ENCODE measurements around the gene SCUBE3.
A peak's percentile ranks its signal among the peaks of the same experiment; 100 is the strongest.

SCUBE3 gene

DNA sequence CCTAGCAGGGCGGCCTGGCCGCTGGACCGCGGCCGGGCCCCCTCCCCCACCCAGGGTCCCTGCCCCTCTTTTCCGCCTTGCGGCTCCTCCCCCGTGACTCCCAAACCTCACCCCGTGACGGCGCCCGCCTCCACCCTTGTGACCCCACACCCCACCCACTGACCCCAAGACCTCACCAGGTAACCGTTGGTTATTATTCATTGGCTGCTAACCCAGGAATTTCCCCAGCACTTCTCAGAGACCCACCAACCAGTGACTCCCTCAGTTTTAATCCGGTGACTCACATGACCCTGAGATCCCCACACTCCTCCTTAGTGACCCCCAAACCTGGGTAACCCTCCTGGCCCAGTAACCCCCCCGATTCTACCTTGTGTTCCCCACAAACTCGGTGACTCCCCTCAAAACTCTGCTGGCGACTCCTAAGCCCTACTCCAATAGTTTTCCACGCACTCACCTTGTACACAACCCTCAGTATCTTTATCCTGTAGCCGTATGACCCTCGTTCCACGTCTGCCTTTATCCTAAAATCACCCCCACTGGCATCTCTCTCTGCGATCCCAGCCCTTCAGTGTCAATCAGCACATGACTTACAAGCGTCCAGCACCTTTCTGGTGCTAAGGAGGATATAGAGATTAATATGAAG, 46.3 kb downstream of the SCUBE3 start:
- no peak for TF ChIP-seq POLR2AphosphoS5 (IDR thresholded peaks at IDR 0.05; ENCODE audit: low read depth)
- TF ChIP-seq GABPA (IDR thresholded peaks at IDR 0.05; ENCODE audit: low read depth) = no peak
- TF ChIP-seq, protein P1, sequence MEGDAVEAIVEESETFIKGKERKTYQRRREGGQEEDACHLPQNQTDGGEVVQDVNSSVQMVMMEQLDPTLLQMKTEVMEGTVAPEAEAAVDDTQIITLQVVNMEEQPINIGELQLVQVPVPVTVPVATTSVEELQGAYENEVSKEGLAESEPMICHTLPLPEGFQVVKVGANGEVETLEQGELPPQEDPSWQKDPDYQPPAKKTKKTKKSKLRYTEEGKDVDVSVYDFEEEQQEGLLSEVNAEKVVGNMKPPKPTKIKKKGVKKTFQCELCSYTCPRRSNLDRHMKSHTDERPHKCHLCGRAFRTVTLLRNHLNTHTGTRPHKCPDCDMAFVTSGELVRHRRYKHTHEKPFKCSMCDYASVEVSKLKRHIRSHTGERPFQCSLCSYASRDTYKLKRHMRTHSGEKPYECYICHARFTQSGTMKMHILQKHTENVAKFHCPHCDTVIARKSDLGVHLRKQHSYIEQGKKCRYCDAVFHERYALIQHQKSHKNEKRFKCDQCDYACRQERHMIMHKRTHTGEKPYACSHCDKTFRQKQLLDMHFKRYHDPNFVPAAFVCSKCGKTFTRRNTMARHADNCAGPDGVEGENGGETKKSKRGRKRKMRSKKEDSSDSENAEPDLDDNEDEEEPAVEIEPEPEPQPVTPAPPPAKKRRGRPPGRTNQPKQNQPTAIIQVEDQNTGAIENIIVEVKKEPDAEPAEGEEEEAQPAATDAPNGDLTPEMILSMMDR (IDR thresholded peaks at IDR 0.05; ENCODE audit: insufficient read depth, low read length) = no peak
- TF ChIP-seq, protein P2, sequence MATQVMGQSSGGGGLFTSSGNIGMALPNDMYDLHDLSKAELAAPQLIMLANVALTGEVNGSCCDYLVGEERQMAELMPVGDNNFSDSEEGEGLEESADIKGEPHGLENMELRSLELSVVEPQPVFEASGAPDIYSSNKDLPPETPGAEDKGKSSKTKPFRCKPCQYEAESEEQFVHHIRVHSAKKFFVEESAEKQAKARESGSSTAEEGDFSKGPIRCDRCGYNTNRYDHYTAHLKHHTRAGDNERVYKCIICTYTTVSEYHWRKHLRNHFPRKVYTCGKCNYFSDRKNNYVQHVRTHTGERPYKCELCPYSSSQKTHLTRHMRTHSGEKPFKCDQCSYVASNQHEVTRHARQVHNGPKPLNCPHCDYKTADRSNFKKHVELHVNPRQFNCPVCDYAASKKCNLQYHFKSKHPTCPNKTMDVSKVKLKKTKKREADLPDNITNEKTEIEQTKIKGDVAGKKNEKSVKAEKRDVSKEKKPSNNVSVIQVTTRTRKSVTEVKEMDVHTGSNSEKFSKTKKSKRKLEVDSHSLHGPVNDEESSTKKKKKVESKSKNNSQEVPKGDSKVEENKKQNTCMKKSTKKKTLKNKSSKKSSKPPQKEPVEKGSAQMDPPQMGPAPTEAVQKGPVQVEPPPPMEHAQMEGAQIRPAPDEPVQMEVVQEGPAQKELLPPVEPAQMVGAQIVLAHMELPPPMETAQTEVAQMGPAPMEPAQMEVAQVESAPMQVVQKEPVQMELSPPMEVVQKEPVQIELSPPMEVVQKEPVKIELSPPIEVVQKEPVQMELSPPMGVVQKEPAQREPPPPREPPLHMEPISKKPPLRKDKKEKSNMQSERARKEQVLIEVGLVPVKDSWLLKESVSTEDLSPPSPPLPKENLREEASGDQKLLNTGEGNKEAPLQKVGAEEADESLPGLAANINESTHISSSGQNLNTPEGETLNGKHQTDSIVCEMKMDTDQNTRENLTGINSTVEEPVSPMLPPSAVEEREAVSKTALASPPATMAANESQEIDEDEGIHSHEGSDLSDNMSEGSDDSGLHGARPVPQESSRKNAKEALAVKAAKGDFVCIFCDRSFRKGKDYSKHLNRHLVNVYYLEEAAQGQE (IDR thresholded peaks at IDR 0.05; ENCODE audit: insufficient replicate concordance, low read depth) = no peak
- no peak for TF ChIP-seq SPI1 (IDR thresholded peaks at IDR 0.05; ENCODE audit: borderline replicate concordance, low read depth)
- H3K27ac ChIP-seq (replicated peaks) = peak overlapping the region; percentile 56
- H3K27me3 ChIP-seq (ENCODE audit: insufficient read depth, poor library complexity, severe bottlenecking) = no peaks in the 10 kb centered on the region
- H3K4me3 ChIP-seq (replicated peaks; ENCODE audit: insufficient read depth, low read length) = peak overlapping the region; percentile 97
- peak; percentile 48 to 76 for DNase-seq (ENCODE audit: low read depth in 1 of 2, low spot score in 1 of 2)

DNA sequence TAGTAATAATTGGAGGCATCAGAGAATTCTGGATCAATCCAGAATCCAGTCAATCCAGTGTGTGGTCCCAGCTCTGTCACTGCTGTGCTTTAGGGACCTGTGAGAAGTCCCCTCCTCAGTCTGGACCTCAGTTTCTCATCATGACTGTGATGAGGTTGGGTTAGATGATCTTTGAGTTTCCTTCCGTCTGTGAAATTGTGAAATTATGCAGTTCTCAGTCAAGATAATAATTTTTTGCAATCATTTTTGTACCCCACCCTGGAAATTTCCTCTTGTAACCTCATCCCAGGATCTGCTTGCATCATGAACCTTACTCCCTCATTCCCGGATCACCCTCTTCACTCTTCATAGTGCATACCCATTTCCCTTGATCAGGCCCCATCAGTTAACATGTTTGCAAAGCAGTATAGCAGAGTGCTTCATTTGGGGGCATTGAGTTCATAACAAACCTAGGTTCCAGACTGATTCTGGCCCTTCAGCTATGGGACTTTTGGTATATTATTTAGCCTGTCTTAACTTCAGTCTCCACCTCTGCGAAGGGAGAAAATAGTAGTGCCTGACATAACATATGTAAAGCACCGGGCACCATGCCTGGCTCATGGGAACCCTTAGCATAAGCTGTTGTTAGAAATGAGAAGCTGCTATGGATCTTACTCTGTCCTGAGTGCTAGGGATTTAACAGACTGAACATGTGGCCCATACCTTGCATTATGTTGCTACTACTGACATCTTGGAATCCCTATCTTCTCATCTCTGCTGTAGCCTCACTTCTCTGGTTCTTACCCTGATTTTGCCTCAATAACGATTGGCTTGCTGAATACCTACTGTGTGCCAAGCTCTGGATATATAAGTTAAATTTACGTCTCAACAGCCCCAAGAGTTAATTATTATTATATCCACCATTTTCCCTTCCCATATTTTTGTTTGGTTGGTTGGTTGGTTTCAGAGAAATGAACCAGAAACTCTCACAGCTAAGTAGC, 47.1 kb downstream of the SCUBE3 start:
- Histone ChIP-seq H3K27me3 (ENCODE audit: insufficient read depth, poor library complexity, severe bottlenecking) (no peaks in the 10 kb centered on the region), H3K4me3 (replicated peaks; ENCODE audit: insufficient read depth, low read length) (peak overlapping the region; percentile 97), H3K27ac (replicated peaks) (peak overlapping the region; percentile 56)
- DNase-seq (ENCODE audit: low read depth in 1 of 2, low spot score in 1 of 2) = peak in 1 of 2 experiments; percentile 41
- TF ChIP-seq POLR2AphosphoS5 (IDR thresholded peaks at IDR 0.05; ENCODE audit: low read depth) (no peak), SPI1 (IDR thresholded peaks at IDR 0.05; ENCODE audit: borderline replicate concordance, low read depth) (no peak), GABPA (IDR thresholded peaks at IDR 0.05; ENCODE audit: low read depth) (no peak)
- TF ChIP-seq, protein P1 (IDR thresholded peaks at IDR 0.05; ENCODE audit: insufficient read depth, low read length) = no peak
- TF ChIP-seq, protein P2 (IDR thresholded peaks at IDR 0.05; ENCODE audit: insufficient replicate concordance, low read depth) = no peak

DNA sequence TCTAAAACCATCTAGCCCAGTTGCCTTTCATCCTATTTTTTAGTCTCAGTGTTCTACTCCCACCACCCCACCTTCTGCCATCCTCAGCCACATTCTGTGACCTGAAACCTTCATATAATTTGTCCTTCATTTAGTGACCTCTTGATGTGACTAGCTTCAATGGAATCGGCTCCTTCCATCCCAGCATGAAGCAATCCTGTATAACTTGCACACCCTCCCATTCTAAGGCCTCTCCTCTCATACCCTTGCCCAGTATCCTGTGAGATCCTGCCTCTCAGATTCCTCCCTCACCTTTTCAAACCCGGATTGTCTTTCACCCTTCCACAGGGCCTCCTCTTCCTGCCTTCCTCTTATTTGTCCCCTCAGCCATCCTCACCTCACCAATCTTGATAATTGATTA, 48.8 kb downstream of the SCUBE3 start:
- no peak for DNase-seq (ENCODE audit: low read depth in 1 of 2, low spot score in 1 of 2)
- Histone ChIP-seq H3K4me3 (replicated peaks; ENCODE audit: insufficient read depth, low read length) (no peak overlapping the region), H3K27me3 (ENCODE audit: insufficient read depth, poor library complexity, severe bottlenecking) (no peaks in the 10 kb centered on the region), H3K27ac (replicated peaks) (no peak overlapping the region)
- no peak for TF ChIP-seq SPI1 (IDR thresholded peaks at IDR 0.05; ENCODE audit: borderline replicate concordance, low read depth)
- TF ChIP-seq, protein P2 (IDR thresholded peaks at IDR 0.05; ENCODE audit: insufficient replicate concordance, low read depth) = no peak
- TF ChIP-seq, protein P1 (IDR thresholded peaks at IDR 0.05; ENCODE audit: insufficient read depth, low read length) = no peak
- no peak for TF ChIP-seq POLR2AphosphoS5 (IDR thresholded peaks at IDR 0.05; ENCODE audit: low read depth)
- no peak for TF ChIP-seq GABPA (IDR thresholded peaks at IDR 0.05; ENCODE audit: low read depth)

Measured in HL-60 (cell line).